Motor neuron (in vitro differentiated cells): ENCODE results near the gene THSD7B. TPM values are rescaled to one million over a fixed set of nuclear protein-coding genes. Genes with fewer than 3 reads are reported as not detected.
A peak's percentile ranks its signal among the peaks of the same experiment; 100 is the strongest.
"Not testable (repeated sequence)": the region's sequence is repeated elsewhere in the genome, so short reads cannot be mapped to it uniquely, and the experiment has no call there.

Experiments
- ATAC-seq, 8 experiments: fragments of 200-7000 bp; cut with Tn5 transposase; replicated peaks in 6 of 8; 2 replicates each; pipeline ENCODE4 v1.8.0; 2021; ENCODE audit warnings: mild to moderate bottlenecking in 8 of 8, moderate library complexity in 8 of 8
- H3K27ac ChIP-seq, 2 donors: fragments of 250-450 bp; sonication (Bioruptor Pico); 2 replicates each; pipeline ENCODE4 v1.9.0; 2021; ENCODE audit warnings: antibody characterized with exemption in 2 of 2, mild to moderate bottlenecking in 2 of 2, moderate library complexity in 1 of 2
- H3K4me1 ChIP-seq, 2 donors: fragments of 250-450 bp; sonication (Bioruptor Pico); replicated peaks in 1 of 2; 2 replicates each; pipeline ENCODE4 v1.6.1; 2021; ENCODE audit warnings: antibody characterized with exemption in 2 of 2, mild to moderate bottlenecking in 2 of 2, moderate library complexity in 1 of 2
- H3K4me3 ChIP-seq, 5 donors: fragments of 250-450 bp; sonication (Bioruptor Pico); 2 replicates each; pipeline ENCODE4 v1.9.0; 2021; ENCODE audit warnings: antibody characterized with exemption in 5 of 5, mild to moderate bottlenecking in 5 of 5, moderate library complexity in 4 of 5
- WGBS, 10 experiments: fragments of 450-650 bp; shearing (Covaris generic); methylation state at CpG; one replicate each; pipeline ENCODE4 v1.0.0; 2022; 5-methylcytosine and 5-hydroxymethylcytosine counted together
- in situ Hi-C, 9 experiments: fragments of 400-800 bp; cut with MboI; loops; one replicate each; pipeline ENCODE4 v1.15.0; 2021; ENCODE audit warnings: low sequenced_read_pairs in 9 of 9, low pct_unique_long_range_greater_than_20kb in 2 of 9; ENCODE audit not compliant: unreplicated experiment in 9 of 9
- total RNA-seq, 8 experiments: library from RNA; unstranded; fragments of 300-600 nt; gene quantifications; 2 replicates each; pipeline versions ENCODE4 v1.2.3 to v1.2.4, GENCODE V29; 2022

Gene THSD7B, protein sequence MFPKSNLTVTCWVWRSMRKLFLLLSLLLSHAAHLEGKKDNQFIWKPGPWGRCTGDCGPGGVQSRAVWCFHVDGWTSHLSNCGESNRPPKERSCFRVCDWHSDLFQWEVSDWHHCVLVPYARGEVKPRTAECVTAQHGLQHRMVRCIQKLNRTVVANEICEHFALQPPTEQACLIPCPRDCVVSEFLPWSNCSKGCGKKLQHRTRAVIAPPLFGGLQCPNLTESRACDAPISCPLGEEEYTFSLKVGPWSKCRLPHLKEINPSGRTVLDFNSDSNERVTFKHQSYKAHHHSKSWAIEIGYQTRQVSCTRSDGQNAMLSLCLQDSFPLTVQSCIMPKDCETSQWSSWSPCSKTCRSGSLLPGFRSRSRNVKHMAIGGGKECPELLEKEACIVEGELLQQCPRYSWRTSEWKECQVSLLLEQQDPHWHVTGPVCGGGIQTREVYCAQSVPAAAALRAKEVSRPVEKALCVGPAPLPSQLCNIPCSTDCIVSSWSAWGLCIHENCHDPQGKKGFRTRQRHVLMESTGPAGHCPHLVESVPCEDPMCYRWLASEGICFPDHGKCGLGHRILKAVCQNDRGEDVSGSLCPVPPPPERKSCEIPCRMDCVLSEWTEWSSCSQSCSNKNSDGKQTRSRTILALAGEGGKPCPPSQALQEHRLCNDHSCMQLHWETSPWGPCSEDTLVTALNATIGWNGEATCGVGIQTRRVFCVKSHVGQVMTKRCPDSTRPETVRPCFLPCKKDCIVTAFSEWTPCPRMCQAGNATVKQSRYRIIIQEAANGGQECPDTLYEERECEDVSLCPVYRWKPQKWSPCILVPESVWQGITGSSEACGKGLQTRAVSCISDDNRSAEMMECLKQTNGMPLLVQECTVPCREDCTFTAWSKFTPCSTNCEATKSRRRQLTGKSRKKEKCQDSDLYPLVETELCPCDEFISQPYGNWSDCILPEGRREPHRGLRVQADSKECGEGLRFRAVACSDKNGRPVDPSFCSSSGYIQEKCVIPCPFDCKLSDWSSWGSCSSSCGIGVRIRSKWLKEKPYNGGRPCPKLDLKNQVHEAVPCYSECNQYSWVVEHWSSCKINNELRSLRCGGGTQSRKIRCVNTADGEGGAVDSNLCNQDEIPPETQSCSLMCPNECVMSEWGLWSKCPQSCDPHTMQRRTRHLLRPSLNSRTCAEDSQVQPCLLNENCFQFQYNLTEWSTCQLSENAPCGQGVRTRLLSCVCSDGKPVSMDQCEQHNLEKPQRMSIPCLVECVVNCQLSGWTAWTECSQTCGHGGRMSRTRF (N-terminal part only)
- total RNA-seq: 1 to 10 TPM in 1 of 8 experiments, under 1 TPM in 7; 0.13 to 1.4 (median 0.31) TPM

DNA sequence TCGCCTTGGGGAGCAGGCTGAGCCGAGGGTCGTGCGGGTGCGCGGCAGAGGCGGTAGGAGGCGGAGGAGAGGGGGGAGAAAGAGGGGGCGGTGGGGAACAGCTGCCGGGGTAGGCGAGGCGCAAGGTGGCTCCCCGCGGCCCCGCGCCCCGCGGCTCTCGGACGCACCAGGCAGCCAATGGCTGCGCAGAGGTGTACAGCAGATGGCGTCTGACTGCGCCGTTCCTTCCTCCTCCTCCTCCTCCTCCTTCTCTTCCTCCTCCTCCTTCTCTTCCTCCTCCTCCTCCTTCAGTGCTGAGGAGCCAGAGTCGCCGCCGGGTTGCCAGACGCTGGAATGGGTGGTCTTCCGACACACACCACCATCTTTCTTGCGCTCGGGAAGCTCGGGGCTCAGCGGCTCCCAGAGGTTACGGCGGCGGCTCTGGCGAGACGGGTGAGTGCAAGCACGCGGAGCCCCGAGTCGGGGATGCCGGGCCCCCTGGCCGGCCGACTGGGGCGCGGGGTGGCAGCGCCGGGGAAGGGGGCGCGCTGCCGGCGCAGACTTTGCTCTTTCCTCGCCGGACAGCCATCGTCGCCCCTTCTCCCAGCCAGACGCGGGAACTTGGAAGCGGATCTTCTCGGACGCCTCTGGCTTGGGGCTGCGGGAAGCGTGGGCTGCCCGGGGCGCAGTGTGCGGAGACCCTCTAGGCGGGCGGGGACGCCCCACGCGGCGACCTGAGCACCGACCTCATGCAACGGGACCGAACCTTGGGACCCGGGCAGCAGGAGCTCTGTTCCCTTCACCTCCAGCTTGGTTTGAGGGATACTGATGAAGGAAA lies at the start of gene THSD7B:
Gene THSD7B, plus strand, starts transcription at position 290 of the 817 bp plus-strand sequence. CDS start 116,634 bp downstream, outside the sequence.
- Histone ChIP-seq H3K4me1 (peaks cover 8 to 15% of the 10 kb centered on the region in 2 donors), H3K4me3 (peak within 1 kb of the TSS; percentile 45 to 58 (median 48)), H3K27ac (no peak within 1 kb of the TSS)
- peak in 6 of 8 experiments; percentile 60 to 70 (median 64) for ATAC-seq
- 0 to 16% (median 7%) methylated on average over 1 to 12 of the region's 77 CpGs; no CpG with 5 or more reads in 6 of the 10 experiments for WGBS, 10 experiments
- in situ Hi-C loops: no loop called here

DNA sequence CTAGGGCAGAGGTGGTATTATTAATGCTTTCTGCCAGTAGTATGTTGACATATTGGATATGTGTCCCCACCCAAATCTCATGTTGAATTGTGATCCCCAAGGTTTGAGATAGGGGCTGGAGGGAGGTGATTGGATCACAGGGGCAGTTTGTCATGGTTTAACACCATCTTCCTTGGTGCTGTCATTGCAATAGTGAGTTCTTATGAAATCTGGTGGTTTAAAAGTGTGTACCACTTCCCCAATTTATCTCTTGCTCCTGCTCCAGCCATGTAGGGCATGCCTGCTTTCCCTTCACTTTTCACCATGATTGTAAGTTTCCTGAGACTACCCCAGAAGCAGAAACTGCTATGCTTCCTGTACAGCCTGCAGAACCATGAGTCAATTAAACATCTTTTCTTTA lies 47.1 kb upstream of the THSD7B start:
- H3K4me1 ChIP-seq: no peaks in the 10 kb centered on the region
- H3K4me3 ChIP-seq: no peak overlapping the region
- in situ Hi-C loops: no loop called here
- no peak for ATAC-seq
- no peak overlapping the region for H3K27ac ChIP-seq

DNA sequence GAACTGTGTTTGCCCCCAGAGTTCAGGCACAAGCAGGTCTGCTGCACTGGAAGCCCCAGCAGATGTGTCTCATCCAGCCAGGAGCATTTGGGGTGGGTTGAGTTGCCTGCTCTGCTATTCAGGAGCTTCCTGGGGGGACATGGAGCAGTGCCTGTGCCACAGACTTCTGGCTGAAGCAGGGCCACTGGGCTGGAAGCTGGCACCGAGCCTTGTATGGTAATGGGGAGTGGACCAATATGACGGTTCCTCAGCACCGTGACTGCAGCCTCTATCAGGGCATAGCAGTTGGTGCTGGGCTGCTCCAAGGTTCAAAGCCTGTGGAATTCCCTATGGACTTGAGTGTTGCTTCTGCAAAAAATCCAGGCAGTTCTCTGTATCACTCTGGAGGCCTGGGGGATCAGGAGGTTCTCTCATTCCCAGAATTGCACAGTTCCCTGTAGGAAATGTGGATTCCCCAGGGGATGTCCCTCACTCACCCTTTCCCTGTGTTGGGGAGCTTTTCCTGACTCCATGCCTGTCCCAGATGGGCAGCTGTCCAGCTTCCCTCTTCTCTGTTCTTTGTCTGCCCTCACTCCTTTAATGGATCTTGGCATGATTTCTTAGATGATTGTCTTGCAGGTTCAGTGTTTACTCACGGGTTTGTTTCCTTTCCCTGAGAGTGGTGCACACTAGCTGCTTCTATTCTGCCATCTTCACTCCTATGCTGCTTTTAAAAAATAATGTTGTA lies 37.2 kb upstream of the THSD7B start:
- Histone ChIP-seq H3K4me3 (no peak overlapping the region), H3K4me1 (no peaks in the 10 kb centered on the region), H3K27ac (no peak overlapping the region)
- in situ Hi-C loops: no loop called here
- 0 to 75% (median 13%) methylated on average over 1 of the region's 4 CpGs; no CpG with 5 or more reads in 5 of the 10 experiments for WGBS, 10 experiments
- no peak for ATAC-seq

DNA sequence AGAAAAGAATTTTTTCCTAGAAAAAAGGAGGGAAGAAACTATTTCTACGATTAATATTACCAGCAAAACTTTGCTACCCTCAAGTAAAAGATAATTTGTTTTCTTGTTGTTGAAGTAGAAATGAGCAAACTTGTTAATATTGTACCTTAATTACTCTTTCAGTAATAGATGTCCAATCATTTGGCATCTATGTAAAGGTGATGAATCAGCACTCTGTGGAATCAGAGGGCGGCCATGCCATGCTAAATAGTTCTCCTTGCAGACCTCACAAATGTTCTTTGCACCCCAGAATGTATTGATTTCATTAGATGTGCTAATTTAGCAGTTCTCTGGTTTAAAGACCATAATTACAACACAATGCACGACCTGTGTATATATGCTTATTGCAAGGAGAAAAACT lies 29.1 kb upstream of the THSD7B start:
- no peaks in the 10 kb centered on the region for H3K4me1 ChIP-seq
- in situ Hi-C loops: no loop called here
- H3K27ac ChIP-seq: no peak overlapping the region
- ATAC-seq: no peak
- no peak overlapping the region for H3K4me3 ChIP-seq
- WGBS, 10 experiments: 0 to 74% (median 48%) methylated on average over 1 to 3 of the region's 3 CpGs

DNA sequence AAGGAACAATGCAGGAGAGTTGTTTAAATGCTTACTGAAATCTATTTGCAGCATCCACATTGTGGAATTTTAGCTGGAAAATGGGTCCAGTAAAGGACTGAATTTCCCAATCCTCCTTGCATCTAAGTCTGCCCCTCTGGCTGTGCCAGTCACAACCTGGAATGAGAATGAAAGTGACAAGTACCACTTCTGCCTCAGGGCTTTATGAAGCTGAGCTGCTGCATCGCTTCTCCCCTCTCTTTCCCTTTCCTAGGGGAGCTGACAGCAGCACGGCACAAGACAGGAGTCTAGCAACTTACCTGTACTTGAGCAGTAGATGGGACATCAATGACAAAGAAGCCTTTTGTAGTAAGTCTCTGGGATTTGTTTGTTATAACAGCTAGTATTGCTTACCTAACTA lies 27.3 kb upstream of the THSD7B start:
- WGBS, 10 experiments: 0 to 84% (median 48%) methylated on average over 1 to 2 of the region's 2 CpGs; no CpG with 5 or more reads in 4 of the 10 experiments
- Histone ChIP-seq H3K4me1 (no peaks in the 10 kb centered on the region), H3K27ac (no peak overlapping the region), H3K4me3 (no peak overlapping the region)
- in situ Hi-C loops: no loop called here
- no peak for ATAC-seq

DNA sequence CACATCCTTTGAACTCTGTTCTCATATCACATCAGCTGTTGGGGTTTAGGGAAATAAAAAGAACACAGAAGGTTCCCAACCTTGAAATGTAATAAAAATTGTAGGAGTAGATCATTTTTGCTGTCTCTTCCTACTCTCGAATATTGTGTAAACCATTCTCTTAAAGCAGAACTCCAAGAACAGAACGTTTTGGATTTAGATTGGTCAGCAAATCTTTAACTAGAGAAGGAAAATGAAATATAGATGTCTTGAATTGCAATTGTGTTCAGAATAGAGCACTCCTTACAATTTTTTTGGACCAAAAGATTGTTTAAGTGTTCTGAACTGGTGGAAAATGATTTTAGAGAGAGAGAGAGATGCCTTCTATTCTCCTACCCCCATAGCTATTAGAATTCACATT lies 23.9 kb upstream of the THSD7B start:
- H3K27ac ChIP-seq: no peak overlapping the region
- no peak overlapping the region for H3K4me3 ChIP-seq
- H3K4me1 ChIP-seq: no peaks in the 10 kb centered on the region
- WGBS, 10 experiments: 0 to 89% (median 25%) methylated on average over 1 to 2 of the region's 2 CpGs; no CpG with 5 or more reads in 1 of the 10 experiments
- in situ Hi-C loops: no loop called here
- ATAC-seq: no peak

DNA sequence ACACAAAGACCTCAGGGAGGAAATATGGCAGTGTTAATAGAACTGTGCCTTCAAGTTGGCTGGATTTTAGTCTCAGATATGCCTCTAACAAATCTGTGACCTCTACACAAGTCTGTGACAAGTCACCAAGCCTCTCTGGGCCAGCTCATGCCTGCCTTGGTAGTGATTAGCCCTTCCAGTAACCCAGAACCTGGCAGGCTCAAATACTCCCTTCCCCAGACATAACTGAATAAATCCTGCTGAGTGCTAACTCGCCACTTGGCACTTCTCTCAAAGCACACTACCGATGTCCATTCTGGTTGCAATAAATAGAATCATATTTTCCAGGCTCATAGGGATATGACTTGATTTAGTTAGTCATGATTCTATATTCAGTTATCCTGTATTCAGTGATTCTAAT lies 15.3 kb upstream of the THSD7B start:
- ATAC-seq: no peak
- Histone ChIP-seq H3K4me3 (no peak overlapping the region), H3K4me1 (no peaks in the 10 kb centered on the region), H3K27ac (no peak overlapping the region)
- 0 to 100% (median 23%) methylated on average over 1 to 2 of the region's 2 CpGs; no CpG with 5 or more reads in 2 of the 10 experiments for WGBS, 10 experiments
- in situ Hi-C loops: no loop called here

DNA sequence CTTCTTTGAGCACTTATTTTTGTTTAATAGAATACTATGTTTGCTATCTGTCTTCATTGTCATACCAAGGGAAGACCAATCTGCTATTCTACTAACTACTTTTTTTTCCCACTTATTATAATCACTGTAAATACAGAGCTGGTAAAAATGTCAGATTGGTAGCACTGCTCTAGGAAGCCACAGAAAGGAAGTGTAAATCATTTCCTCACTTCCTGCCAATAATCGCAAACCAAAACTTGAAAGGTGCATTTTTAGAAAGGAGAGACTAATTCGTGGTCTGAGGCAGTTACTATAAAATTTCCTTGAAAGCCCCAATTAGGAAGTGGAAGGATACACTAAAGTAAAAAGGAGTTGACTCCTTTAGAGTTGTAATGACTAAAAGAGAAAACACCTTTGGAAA lies 13.9 kb upstream of the THSD7B start:
- Histone ChIP-seq H3K4me1 (no peaks in the 10 kb centered on the region), H3K4me3 (no peak overlapping the region), H3K27ac (no peak overlapping the region)
- in situ Hi-C loops: no loop called here
- no peak for ATAC-seq
- WGBS, 10 experiments: 0 to 100% (median 64%) methylated on average over 1 to 2 of the region's 2 CpGs

DNA sequence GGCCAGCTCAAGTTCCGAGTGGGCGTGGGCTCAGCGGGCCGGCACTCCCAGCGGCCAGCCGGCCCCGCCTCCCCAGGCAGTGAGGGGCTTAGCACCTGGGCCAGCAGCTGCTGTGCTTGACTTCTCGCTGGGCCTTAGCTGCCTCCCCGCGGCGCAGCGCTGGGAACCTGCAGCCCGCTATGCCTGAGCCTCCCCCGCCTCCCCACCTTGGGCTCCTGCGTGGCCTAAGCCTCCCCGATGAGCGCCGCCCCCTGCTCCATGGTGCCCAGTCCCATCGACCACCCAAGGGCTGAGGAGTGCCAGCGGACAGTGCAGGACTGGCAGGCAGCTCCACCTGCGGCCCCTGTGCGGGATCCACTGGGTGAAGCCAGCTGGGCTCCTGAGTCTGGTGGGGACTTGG lies 6.8 kb upstream of the THSD7B start:
- WGBS, 10 experiments: 100% methylated on average over 1 of the region's 22 CpGs; no CpG with 5 or more reads in 9 of the 10 experiments
- in situ Hi-C loops, H3K4me1 ChIP-seq, ATAC-seq, H3K27ac ChIP-seq, H3K4me3 ChIP-seq: not testable (repeated sequence)

DNA sequence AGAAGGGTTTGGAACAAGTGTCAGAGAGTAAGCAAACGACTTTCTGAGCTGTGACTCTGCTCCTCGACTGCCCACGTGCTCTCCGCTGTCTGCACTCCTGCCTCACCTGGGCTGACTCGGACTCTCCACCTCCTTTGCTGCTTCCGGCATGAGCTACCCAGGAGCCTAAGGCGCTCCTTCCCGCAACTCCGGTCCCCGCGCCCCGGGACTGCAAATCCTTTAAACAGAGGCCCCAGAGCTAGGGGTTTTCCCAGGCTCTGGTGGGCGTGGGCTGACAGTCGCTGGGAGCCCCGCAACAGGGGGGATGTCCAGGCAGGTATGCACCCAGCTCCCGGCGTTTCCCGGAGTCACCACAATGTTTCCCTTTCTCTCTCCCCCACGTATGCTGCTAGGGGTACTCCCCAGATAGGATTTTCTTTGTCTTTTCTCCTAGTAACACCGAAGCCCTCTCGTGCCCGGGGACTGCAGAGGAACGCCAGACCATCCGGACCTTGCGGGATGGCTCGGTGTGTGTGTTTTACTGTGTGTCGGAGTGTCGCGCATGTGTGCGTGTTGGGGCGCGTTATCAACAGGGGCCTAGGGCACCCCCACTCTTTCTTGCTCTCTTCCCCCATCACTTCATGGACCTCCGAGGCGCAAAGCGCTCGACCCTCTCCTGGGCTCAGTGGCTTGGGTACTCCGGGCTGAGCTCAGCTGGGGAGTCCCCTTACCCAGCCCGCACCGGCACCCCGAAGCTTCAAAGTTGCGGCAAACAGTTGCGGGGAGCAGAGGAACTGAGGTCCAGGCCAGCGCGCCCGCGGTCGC lies 691 bp upstream of the THSD7B start:
- Histone ChIP-seq H3K27ac (no peak overlapping the region), H3K4me1 (peaks cover 8 to 15% of the 10 kb centered on the region in 2 donors), H3K4me3 (peak overlapping the region; percentile 45 to 58 (median 48))
- 0 to 10% (median 2%) methylated on average over 2 to 24 of the region's 47 CpGs; no CpG with 5 or more reads in 2 of the 10 experiments for WGBS, 10 experiments
- in situ Hi-C loops: no loop called here
- ATAC-seq: peak in 6 of 8 experiments; percentile 28 to 59 (median 54)

DNA sequence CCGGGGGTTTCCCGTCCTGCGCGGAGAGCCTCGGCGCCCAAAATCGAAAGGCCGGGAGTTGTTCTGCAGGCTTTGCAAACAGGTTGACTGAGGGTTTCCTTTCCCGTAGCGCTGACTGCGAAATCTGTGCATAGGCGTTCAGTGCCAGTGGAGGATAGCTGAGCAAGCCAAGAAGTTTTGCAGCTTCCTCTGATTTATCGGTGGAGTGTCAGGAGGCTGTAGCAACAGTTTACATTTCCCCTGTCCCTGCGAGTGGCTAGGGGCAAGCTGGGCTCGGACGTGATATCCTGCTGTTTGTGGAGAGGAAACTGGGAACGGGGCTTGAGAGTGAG lies 694 bp downstream of the THSD7B start:
- peak in 6 of 8 experiments; percentile 36 to 49 (median 43) for ATAC-seq
- in situ Hi-C loops: no loop called here
- H3K4me1 ChIP-seq: peaks cover 8 to 15% of the 10 kb centered on the region in 2 donors
- 0 to 2% (median 0%) methylated on average over 2 to 8 of the region's 17 CpGs; no CpG with 5 or more reads in 6 of the 10 experiments for WGBS, 10 experiments
- peak overlapping the region; percentile 45 to 58 (median 48) for H3K4me3 ChIP-seq
- no peak overlapping the region for H3K27ac ChIP-seq
